MG63 (cell line): ENCODE measurements around the gene TENT4A. TPM values are rescaled to one million over a fixed set of nuclear protein-coding genes. Genes with fewer than 3 reads are reported as not detected.

ENCODE experiments used
- DNase-seq: peaks from one replicate; pipeline ENCODE4 v3.0.0-alpha.2; 2020
- H3K27me3 ChIP-seq: fragments of 250-450 bp; sonication (Bioruptor Pico); 2 replicates; pipeline ENCODE4 v1.5.1; 2020; ENCODE audit warnings: mild to moderate bottlenecking, moderate library complexity
- H3K36me3 ChIP-seq: fragments of 250-450 bp; sonication (Bioruptor Pico); 2 replicates; pipeline ENCODE4 v1.5.1; 2020; ENCODE audit warnings: mild to moderate bottlenecking, moderate library complexity
- H3K4me3 ChIP-seq: fragments of 250-450 bp; sonication (Bioruptor Pico); 2 replicates; pipeline ENCODE4 v1.5.1; 2020; ENCODE audit warnings: mild to moderate bottlenecking, moderate library complexity
- H3K9me3 ChIP-seq: fragments of 250-450 bp; sonication (Bioruptor Pico); 2 replicates; pipeline ENCODE4 v1.5.1; 2020; ENCODE audit warnings: mild to moderate bottlenecking, moderate library complexity
- total RNA-seq: library from RNA; depleted of rRNA; stranded (reverse); fragments of >200 nt; shearing (Covaris generic); gene quantifications from 2 replicates; pipeline ENCODE4 v1.2.3, GENCODE V29; 2014; ENCODE audit warnings: low replicate concordance

The TENT4A gene
- total RNA-seq, 1 experiment from 2014 or later: 9.9 TPM

DNA sequence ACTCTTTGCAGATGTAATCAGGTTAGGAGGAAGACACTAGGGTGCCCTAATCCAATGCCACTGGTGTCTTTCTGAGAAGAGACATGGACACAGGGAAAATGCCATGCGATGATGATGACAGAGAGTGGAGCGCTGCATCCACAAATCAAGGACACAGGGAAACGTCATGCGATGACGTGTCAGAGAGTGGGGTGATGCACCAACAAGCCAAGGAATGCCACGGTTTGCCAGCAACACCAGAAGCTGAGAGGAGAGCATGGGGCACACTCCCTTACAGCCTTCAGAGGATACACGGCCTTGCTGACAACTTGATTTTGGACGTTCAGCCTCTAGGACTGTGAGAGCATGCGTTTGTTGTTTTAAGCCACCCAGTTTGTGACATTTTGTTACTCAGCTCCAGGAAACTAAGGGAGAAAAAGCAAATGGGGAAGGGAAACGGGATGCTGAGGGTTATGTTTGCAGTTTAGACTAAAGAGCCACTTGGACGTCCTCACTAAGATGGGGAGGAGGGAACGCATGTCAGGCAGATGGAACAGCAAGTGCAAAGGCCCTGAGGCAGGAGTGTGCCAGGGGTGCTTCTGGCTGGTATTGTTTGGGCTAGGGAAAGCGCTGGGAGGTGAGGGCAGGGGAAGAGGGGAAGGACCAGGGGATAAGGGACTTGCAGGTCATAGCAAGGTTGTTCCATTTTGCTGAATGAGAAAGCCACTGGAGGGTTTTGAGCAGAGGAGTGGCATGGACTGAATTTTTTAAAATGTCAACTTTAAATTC, 2.5 kb upstream of the TENT4A start:
- DNase-seq: no peak
- no peak overlapping the region for H3K4me3 ChIP-seq
- H3K27me3 ChIP-seq: no peaks in the 10 kb centered on the region
- H3K9me3 ChIP-seq: no peaks in the 10 kb centered on the region
- H3K36me3 ChIP-seq: peaks cover 11% of the 10 kb centered on the region

- Histone ChIP-seq H3K9me3 (no peaks in the 10 kb centered on the region), H3K4me3 (peak overlapping the region; percentile 66), H3K27me3 (no peaks in the 10 kb centered on the region), H3K36me3 (peaks cover 19% of the 10 kb centered on the region)
- peak; percentile 31 for DNase-seq
Measured at GRCh38 chr5:6711409-6712141, 1.7 kb upstream of the TENT4A start.

DNA sequence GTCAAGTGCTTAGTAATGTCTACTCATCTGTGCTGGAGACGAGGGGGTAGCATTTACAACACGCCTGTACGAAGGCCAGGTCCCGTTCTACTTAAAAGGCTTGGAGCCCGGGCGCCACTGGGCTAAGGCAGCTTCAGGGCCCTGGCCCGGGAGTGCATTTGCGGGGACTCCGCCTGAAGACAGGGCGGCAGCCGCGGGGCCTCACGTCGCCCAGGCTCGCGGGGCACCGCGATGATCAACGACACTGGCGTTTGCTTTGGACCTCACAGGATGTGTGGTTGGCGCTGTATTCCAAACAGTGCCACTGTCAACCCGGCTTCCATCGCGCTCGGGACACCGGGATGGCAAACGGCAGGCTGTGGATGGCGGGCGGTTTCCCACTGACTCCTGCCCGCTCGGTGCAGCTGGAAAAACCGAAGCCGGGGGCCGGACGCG, 1.1 kb upstream of the TENT4A start:
- peak; percentile 69 for DNase-seq
- Histone ChIP-seq H3K4me3 (peak overlapping the region; percentile 66), H3K36me3 (peaks cover 24% of the 10 kb centered on the region), H3K9me3 (no peaks in the 10 kb centered on the region), H3K27me3 (no peaks in the 10 kb centered on the region)

- no peaks in the 10 kb centered on the region for H3K9me3 ChIP-seq
- DNase-seq: peak; percentile 98
- H3K36me3 ChIP-seq: peaks cover 30% of the 10 kb centered on the region
Measured at GRCh38 chr5:6712577-6713273, 507 bp upstream of the TENT4A start.

DNA sequence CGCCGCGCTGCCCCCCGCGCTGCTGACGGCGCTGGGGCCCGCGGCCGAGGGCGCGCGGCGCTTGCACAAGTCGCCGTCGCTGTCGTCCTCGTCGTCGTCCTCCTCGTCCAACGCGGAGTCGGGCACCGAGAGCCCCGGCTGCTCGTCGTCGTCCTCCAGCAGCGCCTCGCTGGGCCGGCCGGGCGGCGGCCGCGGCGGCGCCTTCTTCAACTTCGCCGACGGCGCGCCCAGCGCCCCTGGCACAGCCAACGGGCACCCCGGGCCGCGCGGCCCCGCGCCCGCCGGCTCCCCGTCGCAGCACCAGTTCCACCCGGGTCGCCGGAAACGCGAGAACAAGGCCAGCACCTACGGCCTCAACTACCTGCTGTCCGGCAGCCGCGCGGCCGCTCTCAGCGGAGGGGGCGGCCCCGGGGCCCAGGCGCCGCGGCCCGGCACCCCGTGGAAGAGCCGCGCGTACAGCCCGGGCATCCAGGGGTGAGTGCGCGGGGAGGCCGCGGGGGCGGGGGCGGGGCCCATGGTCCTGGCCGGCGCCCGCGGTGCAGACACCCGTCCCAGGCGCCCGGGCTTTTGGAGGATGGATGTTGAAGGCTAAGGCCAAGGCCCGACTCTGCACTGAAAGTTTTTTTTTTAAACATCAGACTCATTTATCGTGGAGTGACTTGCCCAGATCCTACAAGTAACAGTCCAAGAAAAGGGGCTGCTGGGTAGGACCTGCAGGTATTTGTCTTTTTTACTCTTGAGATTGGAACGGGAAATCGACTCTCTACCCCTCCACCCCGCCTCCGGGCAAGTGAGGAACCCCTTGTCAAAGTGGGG, 1.2 kb downstream of the TENT4A start:
- H3K36me3 ChIP-seq: peaks cover 40% of the 10 kb centered on the region

More at GRCh38 chr5:6712577-6713273, 507 bp upstream of the TENT4A start:
- Histone ChIP-seq H3K4me3 (peak overlapping the region; percentile 66), H3K27me3 (no peaks in the 10 kb centered on the region)

GRCh38 chr5:6715271-6715670, 2.0 kb downstream of the TENT4A start:
- H3K27me3 ChIP-seq: no peaks in the 10 kb centered on the region
- peak overlapping the region; percentile 66 for H3K4me3 ChIP-seq
- DNase-seq: no peak
- H3K9me3 ChIP-seq: no peaks in the 10 kb centered on the region
- H3K36me3 ChIP-seq: peaks cover 44% of the 10 kb centered on the region

More for the DNA sequence above, 1.2 kb downstream of the TENT4A start:
- no peaks in the 10 kb centered on the region for H3K9me3 ChIP-seq
- H3K27me3 ChIP-seq: no peaks in the 10 kb centered on the region
- peak; percentile 50 for DNase-seq
- peak overlapping the region; percentile 66 for H3K4me3 ChIP-seq

DNA sequence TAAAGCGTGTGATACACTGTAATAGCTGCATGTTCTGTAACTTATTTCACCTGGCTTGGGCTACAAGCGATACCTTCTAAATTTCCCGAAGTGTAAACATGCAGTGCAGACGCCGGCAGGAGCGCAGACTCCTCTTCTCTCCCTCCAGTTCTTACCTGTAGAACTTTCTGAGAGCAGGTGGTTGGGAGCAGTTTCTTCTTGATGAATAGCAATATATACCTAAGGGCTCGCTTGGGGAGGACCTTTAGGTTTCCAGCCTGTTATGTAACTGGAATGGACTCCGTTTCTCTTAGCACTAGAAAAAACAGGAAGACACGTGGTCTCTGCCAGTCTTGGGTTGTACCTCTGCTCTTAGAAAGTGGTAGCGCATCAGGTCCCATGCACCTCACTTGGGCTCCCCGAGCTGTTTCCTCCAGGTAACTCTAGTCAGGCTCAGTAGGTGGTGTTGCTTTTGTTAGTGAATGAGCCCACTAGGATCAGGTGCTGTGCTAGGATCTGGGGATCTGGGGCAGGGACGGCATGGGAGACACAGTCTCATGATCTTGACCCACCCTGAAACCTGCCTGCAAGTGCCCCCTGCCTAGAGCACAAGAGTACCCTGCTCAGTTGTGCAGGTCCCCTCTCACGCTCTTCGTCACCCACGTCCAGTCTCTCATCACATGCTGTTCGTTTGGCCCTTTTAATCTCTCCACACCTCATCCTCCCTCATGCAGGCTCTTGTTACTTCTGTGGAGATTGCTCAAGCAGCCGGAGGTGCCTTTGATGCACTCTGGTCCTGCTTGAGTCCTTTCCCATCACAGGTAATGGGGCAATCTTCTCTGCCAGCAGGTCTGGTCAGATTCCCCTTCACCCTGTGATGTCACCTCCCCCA, 2.8 kb downstream of the TENT4A start:
- no peak for DNase-seq
- no peaks in the 10 kb centered on the region for H3K9me3 ChIP-seq
- no peaks in the 10 kb centered on the region for H3K27me3 ChIP-seq
- H3K36me3 ChIP-seq: peaks cover 44% of the 10 kb centered on the region
- H3K4me3 ChIP-seq: peak overlapping the region; percentile 66

DNA sequence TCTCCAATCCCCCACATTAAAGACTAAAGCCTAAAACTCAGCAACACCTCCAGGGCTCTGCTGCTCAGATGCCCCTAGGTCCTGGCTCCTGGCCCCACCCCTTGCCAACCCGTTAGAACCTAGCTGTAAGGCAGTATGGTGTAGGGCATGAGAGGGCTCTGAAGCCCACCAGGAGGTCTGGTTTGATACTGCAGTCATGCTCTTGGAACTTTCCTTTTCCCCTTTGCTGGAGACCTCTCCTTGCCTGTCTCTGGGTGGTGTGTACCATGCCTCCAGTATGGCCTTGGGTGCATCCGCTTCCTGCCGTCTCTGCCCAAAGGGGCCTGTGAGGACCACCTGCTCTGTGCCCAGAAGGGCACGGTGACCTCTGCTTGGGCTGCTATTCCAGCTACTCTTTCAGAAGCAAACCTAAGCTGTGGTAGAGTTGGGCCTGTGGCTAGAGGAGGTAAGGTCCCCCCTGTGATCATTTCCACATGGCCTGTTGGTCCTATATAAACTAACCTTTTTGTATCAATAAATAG, 3.5 kb downstream of the TENT4A start:
- no peak for DNase-seq
- Histone ChIP-seq H3K27me3 (no peaks in the 10 kb centered on the region), H3K9me3 (no peaks in the 10 kb centered on the region), H3K4me3 (no peak overlapping the region), H3K36me3 (peaks cover 44% of the 10 kb centered on the region)

GRCh38 chr5:6717247-6717646, 4.0 kb downstream of the TENT4A start:
- no peaks in the 10 kb centered on the region for H3K27me3 ChIP-seq
- peaks cover 44% of the 10 kb centered on the region for H3K36me3 ChIP-seq
- no peaks in the 10 kb centered on the region for H3K9me3 ChIP-seq
- no peak for DNase-seq
- no peak overlapping the region for H3K4me3 ChIP-seq

- DNase-seq: no peak
- Histone ChIP-seq H3K4me3 (no peak overlapping the region), H3K27me3 (no peaks in the 10 kb centered on the region), H3K36me3 (peaks cover 44% of the 10 kb centered on the region), H3K9me3 (no peaks in the 10 kb centered on the region)
Measured at GRCh38 chr5:6717687-6718086, 4.5 kb downstream of the TENT4A start.

DNA sequence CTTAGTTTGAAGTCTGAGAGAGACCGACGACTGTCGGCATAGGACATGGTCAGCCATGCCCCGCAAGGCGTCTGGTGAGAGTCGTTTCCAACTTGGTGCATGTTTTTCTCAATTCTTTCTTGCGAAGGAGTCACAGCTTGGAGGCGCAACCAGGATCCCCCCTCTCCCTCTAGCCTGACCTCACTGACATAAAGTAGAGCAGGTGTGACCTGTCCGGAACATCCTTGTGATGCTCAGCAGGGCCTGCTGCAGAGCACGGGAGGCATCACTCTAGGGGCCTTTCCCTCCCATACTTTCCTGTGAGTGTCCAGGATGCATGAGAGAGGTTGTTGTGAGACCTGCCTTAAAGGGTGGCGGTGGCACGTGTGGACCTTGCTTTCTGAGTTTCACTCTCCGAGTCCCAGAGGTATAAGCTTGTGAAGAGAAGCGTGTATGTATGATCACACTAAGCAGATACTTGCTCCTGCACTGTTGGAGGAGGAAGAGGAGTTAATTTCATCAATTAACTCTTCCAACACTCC, 5.0 kb downstream of the TENT4A start:
- Histone ChIP-seq H3K36me3 (peaks cover 44% of the 10 kb centered on the region), H3K9me3 (no peaks in the 10 kb centered on the region), H3K4me3 (no peak overlapping the region), H3K27me3 (no peaks in the 10 kb centered on the region)
- no peak for DNase-seq

- no peaks in the 10 kb centered on the region for H3K27me3 ChIP-seq
- peaks cover 49% of the 10 kb centered on the region for H3K36me3 ChIP-seq
- no peak for DNase-seq
- no peaks in the 10 kb centered on the region for H3K9me3 ChIP-seq
- no peak overlapping the region for H3K4me3 ChIP-seq
Measured at GRCh38 chr5:6718718-6719117, 5.5 kb downstream of the TENT4A start.

DNA sequence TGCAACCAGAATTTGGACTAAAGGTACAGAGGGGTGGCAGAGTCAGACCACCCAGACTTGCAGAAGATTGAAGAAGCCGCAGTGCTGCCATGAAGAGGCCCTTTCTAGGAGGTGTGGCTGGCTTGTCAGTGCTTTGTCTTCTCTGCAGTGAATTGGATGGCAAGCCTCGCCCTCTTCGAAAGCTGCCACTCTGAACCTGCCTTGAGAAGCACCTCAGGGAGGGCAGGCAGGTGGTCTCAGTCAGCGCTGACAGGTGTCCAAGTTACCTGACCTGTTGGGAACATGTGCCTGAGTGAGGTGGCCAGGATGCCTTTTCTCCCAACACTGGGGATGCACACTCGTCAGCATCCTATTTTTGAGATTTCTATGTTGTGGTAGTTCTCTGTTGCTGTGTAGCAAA, 6.2 kb downstream of the TENT4A start:
- Histone ChIP-seq H3K9me3 (no peaks in the 10 kb centered on the region), H3K27me3 (no peaks in the 10 kb centered on the region), H3K4me3 (no peak overlapping the region), H3K36me3 (peaks cover 52% of the 10 kb centered on the region)
- no peak for DNase-seq

GRCh38 chr5:6719896-6720560, 6.8 kb downstream of the TENT4A start:
- Histone ChIP-seq H3K9me3 (no peaks in the 10 kb centered on the region), H3K36me3 (peaks cover 53% of the 10 kb centered on the region), H3K27me3 (no peaks in the 10 kb centered on the region), H3K4me3 (no peak overlapping the region)
- no peak for DNase-seq

DNA sequence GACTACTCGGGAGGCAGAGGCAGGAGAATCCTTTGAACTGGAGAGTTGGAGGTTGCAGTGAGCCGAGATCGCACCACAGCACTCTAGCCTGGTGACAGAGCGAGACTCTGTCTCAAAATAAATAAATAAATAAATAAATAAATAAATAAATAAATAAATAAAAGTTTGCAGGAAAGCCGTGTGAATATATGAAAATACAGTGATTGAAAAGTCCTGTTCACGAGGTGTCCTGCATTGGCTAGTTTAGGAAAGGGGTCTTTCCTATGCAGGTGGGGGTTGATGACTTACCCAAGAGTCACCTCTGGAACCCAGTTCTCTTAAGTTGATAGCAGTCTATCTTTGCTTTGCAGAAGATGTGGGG, 7.3 kb downstream of the TENT4A start:
- H3K9me3 ChIP-seq: no peaks in the 10 kb centered on the region
- peaks cover 52% of the 10 kb centered on the region for H3K36me3 ChIP-seq
- H3K4me3 ChIP-seq: no peak overlapping the region
- no peaks in the 10 kb centered on the region for H3K27me3 ChIP-seq
- no peak for DNase-seq
